ENCODE results near the gene RMND5A.

RMND5A gene

DNA sequence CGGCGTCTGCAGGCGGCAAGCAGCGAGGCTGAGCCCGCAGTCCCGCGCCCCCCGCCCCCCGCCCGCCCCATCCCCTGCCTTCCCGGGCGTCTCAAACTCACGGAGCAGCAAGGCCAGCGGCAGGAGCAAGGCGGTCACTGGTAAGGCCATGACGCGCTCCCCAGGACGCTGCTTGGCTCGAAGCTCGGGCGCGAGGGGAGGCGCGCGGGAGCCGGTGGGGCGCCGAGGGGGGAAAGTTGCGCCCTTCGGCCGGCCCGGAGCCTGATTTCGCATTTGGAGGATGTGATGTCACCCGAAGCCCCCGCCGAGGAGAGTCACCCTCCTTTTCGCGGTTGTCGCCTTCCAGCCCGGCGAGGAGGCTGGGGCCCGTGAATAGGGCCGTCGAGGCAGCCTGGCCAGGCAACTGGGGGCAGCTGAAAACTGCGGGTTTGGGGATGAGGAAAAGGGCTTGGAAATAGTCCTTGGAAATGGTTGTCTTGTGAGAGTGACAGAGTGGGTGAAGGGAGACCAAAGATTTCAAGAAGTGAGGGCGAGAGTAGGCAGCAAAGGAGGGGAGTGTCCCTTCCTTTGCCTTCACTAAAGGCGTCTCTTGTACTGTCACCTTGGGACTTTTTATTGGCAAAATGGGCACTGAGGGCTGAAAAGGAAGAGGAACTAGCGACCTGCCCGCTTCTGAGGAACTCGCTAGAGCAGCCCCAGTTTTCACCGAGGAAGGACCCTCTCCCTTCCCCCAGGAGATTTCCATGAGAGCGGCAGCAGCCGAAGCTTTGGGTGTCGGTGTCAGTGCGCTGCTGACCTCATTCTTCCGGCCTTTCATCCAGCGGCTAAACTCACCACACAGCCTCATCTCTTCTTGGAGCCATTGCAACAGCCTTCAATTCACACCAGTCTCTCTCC is 70.8 kb downstream of the RMND5A start, which contains the start of gene CD8A:
Gene CD8A, minus strand, starts transcription at position 238 of the 897 bp plus-strand sequence. Its CDS starts 88 bp downstream, at position 150.
- no peak for DNase-seq

DNA sequence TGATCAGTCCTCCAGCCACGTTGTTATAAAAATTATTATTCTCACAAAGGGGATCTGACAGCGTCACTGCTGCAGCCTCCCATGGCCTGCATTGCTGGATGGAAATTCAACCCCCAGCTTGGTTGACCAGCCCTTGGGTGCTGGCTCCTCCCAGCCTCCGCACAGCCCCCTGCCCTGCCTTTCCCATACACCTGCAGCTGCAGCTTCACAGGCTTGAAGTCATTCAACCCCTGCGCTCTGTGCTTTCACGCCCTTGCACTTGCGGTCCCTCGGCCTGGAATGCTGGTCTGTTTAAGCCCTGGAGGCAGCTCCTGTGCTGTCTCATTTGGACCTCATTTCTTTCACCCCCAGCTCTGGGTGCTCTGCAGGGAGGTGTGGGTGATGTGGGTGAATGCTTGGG is 71.5 kb downstream of the RMND5A start:
- no peak for DNase-seq

DNA sequence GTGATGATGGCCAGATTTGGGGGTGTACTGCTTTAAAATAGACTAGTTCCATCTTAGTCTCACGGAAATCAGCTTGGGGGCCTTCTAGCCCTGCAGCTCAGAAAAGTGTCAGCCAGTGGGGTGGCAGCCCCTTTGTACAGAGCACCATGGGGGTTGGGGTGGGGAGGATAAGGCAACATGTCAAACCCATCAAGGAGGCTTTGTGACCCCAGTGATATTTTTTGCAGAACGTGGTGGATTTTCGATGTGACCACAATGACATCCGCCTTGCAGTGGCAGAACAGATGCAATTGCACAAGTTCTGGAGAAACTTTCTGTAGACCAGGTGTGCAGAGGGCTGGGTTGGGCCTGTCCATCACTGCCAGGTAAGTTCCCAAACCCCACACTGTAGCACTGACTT is 73.7 kb downstream of the RMND5A start:
- DNase-seq = no peak

DNA sequence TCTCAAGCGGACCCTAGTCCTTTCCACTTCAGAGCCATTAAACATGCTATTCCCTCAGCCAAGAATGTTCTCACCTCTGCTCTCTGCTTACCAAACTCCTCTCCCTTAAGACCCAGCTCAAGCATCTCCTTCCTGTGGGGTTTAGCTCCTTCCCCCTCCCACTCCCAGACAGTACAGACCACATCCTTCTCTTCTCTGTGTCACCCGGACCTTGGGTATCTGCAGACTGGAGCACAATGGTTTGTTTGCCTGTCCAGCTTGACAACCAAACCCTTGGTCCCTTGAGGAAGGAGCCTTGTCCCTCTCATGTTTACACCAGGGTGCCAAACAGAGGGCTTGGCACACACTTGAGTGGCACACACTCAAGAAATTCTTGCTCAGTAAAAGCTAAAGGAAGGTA is 74.8 kb downstream of the RMND5A start:
- DNase-seq = no peak

DNA sequence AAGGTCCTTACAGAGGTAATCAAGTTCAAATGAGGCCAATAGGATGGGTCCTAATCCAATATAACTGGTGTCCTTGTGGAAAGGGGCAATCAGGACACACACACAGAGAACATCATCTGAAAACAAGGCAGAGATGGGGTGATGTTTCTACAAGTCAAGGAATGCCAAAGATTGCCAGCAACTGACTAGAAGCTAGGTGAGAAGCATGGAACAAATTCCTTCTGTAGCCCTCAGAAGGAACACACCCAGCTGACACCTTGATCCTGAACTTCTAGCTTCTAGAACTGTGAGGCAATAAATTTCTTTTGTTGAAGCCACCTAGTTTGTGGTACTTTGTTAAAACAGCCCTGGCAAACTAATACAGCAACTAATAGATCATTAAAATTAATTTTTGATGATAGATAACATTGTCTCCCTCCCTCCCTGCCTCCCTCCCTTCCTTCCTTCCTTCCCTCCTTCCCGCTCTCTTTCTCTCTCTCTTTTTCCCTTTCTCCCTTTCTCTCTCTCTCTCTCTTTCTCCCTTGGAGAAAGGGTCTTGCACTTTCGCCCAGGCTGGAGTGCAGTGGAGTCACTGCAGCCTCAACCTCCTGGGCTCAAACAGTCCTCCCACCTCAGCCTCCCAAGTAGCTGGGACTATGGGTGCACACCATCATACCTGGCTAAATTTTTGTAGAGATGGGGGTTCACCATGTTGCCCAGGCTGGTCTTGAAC is 80.9 kb downstream of the RMND5A start:
- no peak for DNase-seq

DNA sequence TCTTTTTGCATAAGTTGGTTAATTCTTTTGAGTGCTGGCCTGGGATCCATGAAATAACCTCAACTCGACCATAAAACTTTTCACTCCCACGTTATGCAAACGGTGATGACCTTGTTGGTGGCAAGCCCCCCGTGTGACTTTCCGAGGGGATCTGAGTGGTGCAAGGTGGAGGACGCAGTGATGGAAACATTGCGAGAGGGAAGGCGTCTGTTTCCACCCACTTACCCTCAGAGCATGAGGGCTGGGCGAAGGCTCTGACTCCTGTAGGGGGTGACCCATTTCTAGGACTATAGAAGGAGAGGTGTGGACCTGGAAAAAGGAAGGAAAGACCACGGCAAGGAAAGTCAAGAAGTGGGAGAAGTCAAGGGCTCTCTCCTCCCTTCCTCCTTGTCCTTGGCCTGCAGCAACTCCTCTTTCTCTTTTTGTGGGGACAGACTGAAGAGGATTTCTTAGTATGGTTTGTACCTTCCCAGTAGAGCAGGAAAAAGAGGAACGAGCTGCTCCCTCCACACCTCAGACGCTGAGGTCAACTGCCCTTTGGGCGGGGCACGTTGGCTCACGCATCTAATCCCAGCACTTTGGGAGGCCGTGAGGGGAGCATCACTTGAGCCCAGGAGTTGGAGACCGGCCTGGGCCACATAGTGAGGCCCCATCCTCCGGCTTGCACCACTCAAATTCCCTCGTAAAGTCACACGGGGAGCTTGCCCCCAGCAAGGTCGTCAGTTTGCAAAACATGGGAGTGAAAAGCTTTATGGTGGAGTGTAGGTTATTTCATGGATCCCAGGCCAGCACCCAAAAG is 86.2 kb downstream of the RMND5A start:
- DNase-seq = no peak

DNA sequence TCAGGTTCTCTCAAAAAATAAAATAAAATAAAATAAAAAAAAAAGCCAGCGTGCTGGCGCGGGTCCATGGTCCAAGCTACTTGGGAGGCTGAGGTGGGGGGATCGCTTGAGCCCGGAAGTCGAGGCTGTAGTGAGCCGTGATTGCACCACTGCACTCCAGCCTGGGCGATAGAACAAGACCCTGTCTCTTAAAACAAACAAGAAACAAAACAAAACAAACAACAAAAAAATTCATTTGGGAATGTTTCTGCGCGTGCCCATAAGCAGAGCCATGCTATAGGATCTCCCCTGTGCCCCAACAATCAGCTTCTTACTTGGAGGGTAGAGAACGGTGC is 87.0 kb downstream of the RMND5A start:
- no peak for DNase-seq

DNA sequence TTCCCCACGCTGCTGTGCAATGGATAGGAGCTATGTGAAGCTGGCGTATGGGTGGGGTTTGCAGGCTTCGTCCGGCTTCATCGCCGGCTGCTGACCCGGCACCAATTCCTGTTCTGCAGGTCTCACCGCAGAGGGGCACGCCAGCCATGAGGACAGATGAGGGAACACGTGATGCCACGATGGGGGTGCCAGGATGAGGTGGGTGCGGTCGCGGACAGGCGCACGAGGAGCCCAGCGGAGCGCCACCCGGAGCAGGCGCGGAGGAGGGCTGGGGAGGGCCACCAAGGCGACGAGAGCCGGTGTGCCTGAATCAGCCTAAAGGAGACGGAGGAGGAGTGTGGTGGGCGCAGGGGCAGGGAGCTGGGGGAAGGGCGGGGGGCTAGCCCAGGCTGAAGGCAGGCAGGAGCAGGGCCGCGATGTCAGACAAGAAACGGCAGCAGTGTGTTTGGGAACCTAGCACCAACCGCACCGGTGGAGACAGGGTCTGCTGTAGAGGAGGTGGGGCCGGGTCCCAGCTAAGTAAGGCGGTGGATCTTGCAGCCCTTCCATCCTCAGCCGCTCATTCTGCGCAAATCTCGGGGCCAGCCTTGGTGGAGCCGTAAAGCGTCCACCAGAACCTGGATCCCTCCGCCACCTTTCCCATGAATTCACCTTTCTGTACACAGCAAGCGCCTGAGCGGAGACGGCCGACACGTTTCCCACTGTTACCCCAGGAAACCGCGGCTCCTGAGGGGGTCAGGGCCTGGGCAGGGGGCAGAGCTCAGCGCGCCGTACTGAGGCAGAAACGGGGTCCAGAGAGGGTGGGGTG is 87.6 kb downstream of the RMND5A start:
- DNase-seq = peak in 44 of 56 donors; percentile 9 to 80 (median 51)

DNA sequence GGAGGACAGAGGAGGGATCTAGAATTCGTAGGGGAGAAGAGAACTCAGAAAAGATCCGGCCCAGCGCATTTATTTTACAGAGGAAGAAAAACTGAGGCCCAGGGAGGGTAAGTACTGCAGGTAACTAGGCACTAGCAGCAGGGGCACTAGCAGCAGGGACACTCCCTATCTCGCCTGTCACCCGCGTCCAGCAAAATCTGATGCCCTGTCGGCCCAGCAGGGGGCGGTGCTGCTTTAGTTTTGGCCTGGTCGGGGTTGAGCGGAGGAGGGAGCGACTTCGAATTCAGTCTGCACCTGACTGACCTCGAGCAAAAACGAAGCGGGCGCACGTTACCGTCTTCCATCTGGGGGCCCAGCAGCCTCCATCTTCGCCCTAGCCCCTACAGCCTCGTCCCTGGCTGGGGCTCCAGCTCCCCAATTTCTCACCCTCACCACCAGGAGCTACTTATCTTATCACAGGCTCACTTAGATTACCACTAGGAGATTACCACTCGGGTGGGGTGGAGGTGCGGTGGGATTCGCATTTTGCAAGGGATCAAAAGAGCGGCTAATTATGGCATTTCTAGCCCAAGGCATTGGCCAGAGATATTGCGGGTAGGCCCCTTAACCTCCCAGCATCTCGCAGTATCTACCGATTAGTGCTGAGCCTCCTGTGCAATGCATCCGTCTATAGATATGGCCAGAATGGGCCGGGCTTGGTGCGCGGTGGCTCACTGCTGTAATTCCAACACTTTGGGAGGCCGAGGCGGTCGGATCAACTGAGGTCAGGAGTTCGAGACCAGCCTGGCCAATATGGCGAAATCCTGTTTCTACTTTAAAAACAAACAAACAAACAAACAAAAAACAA is 88.4 kb downstream of the RMND5A start:
- DNase-seq = peak in 55 of 56 donors; percentile 19 to 87 (median 69)

DNA sequence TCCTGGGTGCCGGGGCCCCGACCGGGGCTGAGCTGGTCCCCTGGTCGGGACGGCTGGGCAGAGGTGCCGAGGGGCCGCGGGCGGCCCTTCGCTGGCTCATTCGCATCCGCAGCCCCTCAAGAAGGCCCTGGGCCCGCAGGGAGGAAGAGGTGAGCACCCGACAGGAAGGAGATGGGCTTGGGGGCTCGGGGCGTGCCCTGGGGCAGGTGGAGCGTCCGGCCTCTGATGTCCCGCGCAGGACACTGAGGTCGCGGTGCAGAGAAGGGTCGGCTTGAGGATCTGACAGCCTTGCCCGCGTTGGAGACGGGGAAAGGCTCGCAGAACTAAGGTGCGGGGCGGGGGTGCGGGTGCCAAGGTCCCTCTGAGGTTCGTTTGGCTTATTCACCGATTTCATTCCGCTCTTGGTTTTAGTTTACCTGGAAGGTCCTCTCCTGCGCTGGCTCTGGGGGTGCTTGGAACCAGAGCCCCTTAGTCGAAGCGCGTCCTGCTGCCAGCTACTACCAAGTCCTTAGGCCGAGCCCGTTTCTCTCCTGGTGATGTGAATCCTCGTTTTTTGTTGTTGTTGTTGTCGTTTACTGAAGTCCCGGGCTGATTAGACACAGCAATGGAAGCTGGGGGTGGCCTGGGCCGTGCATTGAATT is 89.5 kb downstream of the RMND5A start:
- no peak for DNase-seq

DNA sequence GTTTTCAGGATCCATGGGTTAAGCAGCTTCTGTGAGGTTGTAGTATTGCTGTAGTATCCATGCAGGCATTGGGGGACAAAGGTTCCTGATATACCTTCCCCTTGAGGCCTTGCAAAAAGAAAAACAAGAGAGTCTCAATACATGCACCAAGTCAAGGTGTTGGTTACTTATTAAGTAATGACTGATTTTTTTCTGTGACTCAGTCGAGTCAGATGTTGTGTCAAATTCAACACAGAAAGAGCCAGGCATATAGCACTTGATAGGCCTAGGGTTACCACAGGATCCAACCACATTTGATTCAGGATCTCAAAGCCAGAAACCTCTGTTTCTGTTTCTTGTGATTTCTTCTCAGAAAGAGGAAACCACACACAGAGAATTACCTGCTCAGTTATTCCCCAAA is 95.5 kb downstream of the RMND5A start:
- no peak for DNase-seq

DNA sequence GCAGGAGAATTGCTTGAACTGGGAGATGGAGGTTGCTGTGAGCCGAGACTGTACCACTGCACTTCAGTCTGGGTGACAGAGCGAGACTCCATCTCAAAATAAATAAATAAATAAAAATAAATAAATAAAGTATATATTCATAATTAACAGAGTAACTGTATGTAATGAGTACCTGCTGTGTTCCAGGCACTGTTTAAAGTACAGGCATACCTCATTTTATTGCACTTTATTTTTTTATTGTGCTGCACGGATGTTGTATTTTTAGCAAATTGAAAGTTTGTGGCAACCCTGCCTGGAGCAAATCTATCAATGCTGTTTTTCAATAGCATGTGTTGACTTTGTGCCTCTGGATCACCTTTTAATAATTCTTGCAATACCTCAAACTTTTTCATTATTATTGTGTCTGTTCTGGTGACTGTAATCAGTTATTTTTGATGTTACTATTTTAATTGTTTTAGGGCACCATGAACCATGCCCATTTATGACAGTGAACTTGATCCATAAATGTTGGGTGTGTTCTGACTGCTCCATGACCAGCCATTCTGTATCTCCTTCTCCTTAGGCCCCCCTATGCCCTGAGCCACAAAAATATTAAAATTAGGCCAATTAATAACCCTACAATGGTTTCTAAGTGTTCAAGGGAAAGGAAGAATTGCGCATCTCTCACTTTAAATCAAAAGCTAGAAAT is 98.2 kb downstream of the RMND5A start:
- DNase-seq = no peak

DNA sequence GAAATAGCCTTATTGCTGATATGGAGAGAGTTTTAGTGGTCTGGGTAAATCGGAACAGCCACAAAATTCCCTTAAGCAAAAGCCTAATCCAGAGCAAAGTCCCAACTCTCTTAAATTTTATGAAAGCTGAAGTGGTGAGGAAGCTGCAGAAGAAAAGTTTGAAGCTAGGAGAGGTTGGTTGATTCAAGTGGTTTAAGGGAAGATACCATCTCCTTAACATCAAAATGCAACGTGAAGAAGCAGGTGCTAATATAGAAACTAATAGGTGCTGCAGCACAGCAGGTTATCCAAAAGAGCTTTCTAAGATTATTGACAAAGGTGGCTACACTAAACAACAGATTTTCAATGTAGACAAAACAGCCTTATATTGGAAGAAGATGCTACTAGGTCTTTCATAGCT is 98.9 kb downstream of the RMND5A start:
- no peak for DNase-seq

DNA sequence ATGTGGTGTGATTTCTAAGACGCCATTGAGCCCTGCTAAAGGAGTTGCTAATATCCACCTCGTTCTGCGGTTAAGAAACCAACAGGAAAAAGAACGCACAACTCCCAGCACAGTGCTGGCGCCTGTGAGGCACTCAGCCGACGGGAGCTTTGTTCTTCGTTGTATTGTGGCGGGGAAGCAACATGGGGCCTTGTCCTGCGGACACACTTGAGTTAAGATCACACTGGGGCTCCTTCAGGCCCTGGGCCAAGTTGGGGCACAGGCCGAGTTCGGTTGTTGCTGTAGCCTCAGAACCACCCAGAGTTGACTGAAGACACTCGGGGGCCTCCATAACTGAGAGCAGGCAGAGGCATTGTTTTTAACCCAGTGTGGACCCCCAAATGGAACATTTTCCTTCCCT is 101.2 kb downstream of the RMND5A start:
- DNase-seq = no peak

DNA sequence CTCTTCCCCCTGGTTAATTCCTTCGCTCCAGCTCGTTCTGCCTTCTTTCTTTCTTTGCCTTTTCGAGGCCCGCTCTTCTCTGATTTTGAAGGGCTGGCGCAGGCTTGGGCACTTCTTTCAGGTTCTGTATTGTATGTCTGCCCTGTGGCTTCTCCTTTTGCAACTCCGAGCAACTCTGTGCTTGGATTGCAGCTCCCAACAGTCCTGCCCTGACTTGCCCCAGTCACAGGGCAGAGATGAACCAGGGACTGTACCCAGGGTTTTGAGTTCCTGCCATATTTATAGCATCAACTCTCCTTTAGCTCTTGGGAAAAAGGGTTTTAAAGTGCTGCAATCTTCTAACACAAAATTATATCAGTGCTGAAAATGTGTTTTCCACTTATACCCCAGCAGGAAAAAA is 101.8 kb downstream of the RMND5A start:
- no peak for DNase-seq

DNA sequence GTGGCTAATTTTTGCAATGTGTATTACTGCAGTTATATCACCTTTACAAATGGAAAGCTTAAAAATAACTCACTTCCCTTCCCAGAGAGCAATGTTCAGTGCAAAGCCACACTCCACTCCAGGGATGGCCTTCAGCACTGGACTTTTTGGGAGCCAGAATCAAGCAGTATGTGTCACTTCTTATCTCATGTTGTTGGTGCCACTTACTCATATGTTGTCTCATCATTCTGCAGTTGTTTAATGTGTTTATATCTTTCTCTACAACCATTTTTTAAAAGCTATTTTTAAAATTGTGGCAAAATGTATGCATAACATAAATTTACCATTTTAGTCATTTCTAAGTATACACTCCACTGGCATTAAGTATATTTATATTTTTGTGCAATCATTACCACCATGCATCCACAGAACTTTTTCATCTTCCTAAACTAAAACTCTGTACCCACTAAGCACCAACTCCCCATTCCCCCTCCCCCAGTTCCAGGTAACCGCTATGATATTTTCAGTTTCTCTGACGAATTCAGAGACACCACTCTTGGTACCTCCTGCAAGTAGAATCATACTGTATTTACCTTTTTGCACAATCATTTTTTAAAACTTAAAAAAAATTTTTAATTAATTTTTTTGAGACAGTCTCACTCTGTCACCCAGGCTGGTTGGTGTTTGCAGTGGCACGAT is 102.7 kb downstream of the RMND5A start:
- no peak for DNase-seq

DNA sequence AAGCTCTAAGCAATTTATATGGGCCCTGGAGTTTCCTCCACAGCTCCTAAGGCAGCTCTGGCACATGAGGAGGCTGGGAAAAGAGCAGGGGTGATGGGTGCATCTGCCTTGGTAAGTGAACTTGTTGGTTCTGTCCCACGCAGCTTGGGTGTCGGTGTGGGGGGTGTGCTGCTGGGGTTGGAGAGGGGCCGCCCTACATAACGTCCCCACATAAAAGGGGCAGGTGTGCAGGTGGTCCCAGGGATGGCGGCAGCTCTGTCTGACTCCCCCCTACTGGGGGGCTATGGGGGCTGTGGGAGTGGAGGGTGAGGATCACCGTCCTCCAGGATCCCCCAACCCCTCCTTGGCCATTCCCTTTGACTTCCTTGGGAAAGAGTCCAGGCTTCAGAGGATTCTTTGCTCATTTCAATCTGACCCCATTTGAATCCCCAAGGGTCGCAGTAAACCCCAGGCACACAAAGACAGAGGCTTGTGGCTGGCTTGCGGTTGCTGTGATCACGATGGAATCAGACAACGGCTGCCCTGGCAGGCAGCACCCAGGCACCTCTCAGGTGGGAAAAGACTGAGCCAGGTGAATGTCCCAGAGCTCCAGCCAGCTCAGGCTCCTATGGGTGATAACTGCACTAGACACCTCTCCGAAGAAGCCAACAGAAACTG is 105.1 kb downstream of the RMND5A start:
- no peak for DNase-seq
